MCF 10A (cell line): ENCODE results near the gene ARHGAP24. TPM values are rescaled to one million over a fixed set of nuclear protein-coding genes. Genes with fewer than 3 reads are reported as not detected.
"Not testable (repeated sequence)": the region's sequence is repeated elsewhere in the genome, so short reads cannot be mapped to it uniquely, and the experiment has no call there.

ENCODE experiments used
- BruUV-seq: library from RNA; stranded (reverse); fragments of 400-500 nt; replicated peaks from 2 replicates; lab custom pipeline; 2021; lab: Mats Ljungman, UMichigan
- CTCF ChIA-PET: fragments of 300-600 bp; sonication (Branson Sonifier 250); formaldehyde crosslinking; extraction: SDS; loops from one replicate; lab custom pipeline; 2021; ENCODE audit warnings: antibody characterized with exemption, inconsistent platforms; lab: Yijun Ruan, JAX
- POLR2A ChIA-PET: fragments of 300-600, 350-650 bp; sonication (Branson Sonifier 250); formaldehyde crosslinking; extraction: SDS; loops from one replicate; lab custom pipeline; 2020; ENCODE audit warnings: antibody characterized with exemption, inconsistent platforms; lab: Yijun Ruan, JAX
- DNase-seq: peaks from one replicate; pipeline ENCODE4 v3.0.0-alpha.2; 2018; ENCODE audit not compliant: unreplicated experiment
- H3K27ac Mint-ChIP-seq: one replicate; pipeline ENCODE4 v1.8.0; 2022; ENCODE audit warnings: mild to moderate bottlenecking, low read depth, mixed read lengths; ENCODE audit not compliant: unreplicated experiment
- H3K27me3 Mint-ChIP-seq: one replicate; pipeline ENCODE4 v1.8.0; 2022; ENCODE audit warnings: mixed read lengths; ENCODE audit not compliant: insufficient read depth, unreplicated experiment
- H3K36me3 Mint-ChIP-seq: one replicate; pipeline ENCODE4 v1.8.0; 2022; ENCODE audit warnings: mild to moderate bottlenecking, moderate library complexity, mixed read lengths; ENCODE audit not compliant: insufficient read depth, unreplicated experiment
- H3K4me1 Mint-ChIP-seq: one replicate; pipeline ENCODE4 v1.8.0; 2022; ENCODE audit warnings: mixed read lengths; ENCODE audit not compliant: insufficient read depth, unreplicated experiment
- H3K4me3 Mint-ChIP-seq: one replicate; pipeline ENCODE4 v1.8.0; 2022; ENCODE audit warnings: mild to moderate bottlenecking, moderate library complexity, mixed read lengths; ENCODE audit not compliant: unreplicated experiment
- H3K9me3 Mint-ChIP-seq: one replicate; pipeline ENCODE4 v1.8.0; 2022; ENCODE audit warnings: mixed read lengths; ENCODE audit not compliant: unreplicated experiment
- CTCF ChIP-seq: fragments of 200-600 bp; IDR thresholded peaks from one replicate; pipeline ENCODE4 v1.8.0; 2022; ENCODE audit warnings: antibody characterized with exemption, mild to moderate bottlenecking; ENCODE audit not compliant: unreplicated experiment
- intact Hi-C: fragments of 100-400 bp; cut with micrococcal nuclease; formaldehyde crosslinking; loops from 2 replicates; pipeline ENCODE4 v1.14.1; 2022
- total RNA-seq: library from RNA; stranded (reverse); gene quantifications from 2 replicates; pipeline ENCODE4 v1.2.3, GENCODE V29; 2022

Gene ARHGAP24
- total RNA-seq, 1 experiment from 2014 or later = 2.6 TPM

GRCh38 chr4:85909851-85910250, 434.9 kb downstream of the ARHGAP24 start:
- no peaks in the 10 kb centered on the region for H3K9me3 Mint-ChIP-seq
- H3K4me1 Mint-ChIP-seq = peaks cover 4% of the 10 kb centered on the region
- no peak overlapping the region for H3K4me3 Mint-ChIP-seq
- no peaks in the 10 kb centered on the region for H3K27me3 Mint-ChIP-seq
- BruUV-seq = no TSS peak
- intact Hi-C loops = no loop called here
- CTCF ChIA-PET = interaction anchor here (0.5 to 0.8 kb wide), 3 partner anchors 76 to 1944 kb away, joined by 3 to 5 read pairs (median 4); no protein-coding TSS in a partner anchor
- peak; percentile 4 for DNase-seq
- H3K27ac Mint-ChIP-seq = no peak overlapping the region
- no peaks in the 10 kb centered on the region for H3K36me3 Mint-ChIP-seq
- no peak for TF ChIP-seq CTCF
- POLR2A ChIA-PET = interaction anchor here (0.6 kb wide), 1 partner anchor 32 kb away, joined by 4 read pairs; no protein-coding TSS in a partner anchor

- H3K27ac Mint-ChIP-seq = no peak overlapping the region
- no TSS peak for BruUV-seq
- H3K9me3 Mint-ChIP-seq = no peaks in the 10 kb centered on the region
- DNase-seq = no peak
- CTCF ChIA-PET = interaction anchor here (0.8 kb wide), 1 partner anchor 78 kb away, joined by 5 read pairs; no protein-coding TSS in a partner anchor
- intact Hi-C loops = no loop called here
- H3K36me3 Mint-ChIP-seq = no peaks in the 10 kb centered on the region
- POLR2A ChIA-PET = no interaction called here
- no peaks in the 10 kb centered on the region for H3K27me3 Mint-ChIP-seq
- H3K4me3 Mint-ChIP-seq = no peak overlapping the region
- peaks cover 4% of the 10 kb centered on the region for H3K4me1 Mint-ChIP-seq
- no peak for TF ChIP-seq CTCF
Measured at GRCh38 chr4:85910985-85911384, 436.0 kb downstream of the ARHGAP24 start.

GRCh38 chr4:85913931-85914694, 439.2 kb downstream of the ARHGAP24 start:
- no TSS peak for BruUV-seq
- TF ChIP-seq CTCF = no peak
- ChIA-PET POLR2A (no interaction called here), CTCF (interaction anchor here (1.1 kb wide), 1 partner anchor 9 kb away, joined by 5 read pairs; no protein-coding TSS in a partner anchor)
- Mint-ChIP-seq H3K4me3 (no peak overlapping the region), H3K27me3 (no peaks in the 10 kb centered on the region), H3K9me3 (no peaks in the 10 kb centered on the region), H3K36me3 (no peaks in the 10 kb centered on the region), H3K4me1 (peaks cover 4% of the 10 kb centered on the region), H3K27ac (no peak overlapping the region)
- no peak for DNase-seq
- intact Hi-C loops = no loop called here

- intact Hi-C loops, H3K36me3 Mint-ChIP-seq, H3K4me3 Mint-ChIP-seq, BruUV-seq, DNase-seq, H3K27me3 Mint-ChIP-seq, CTCF ChIA-PET, H3K9me3 Mint-ChIP-seq, H3K27ac Mint-ChIP-seq, H3K4me1 Mint-ChIP-seq: not testable (repeated sequence)
- POLR2A ChIA-PET = interaction anchor here (0.6 kb wide), 1 partner anchor 21 kb away, joined by 3 read pairs; no protein-coding TSS in a partner anchor
Measured at GRCh38 chr4:85915570-85915969, 440.6 kb downstream of the ARHGAP24 start.
